IMR-90 (cell line): ENCODE results near the gene RNF224. TPM values are rescaled to one million over a fixed set of nuclear protein-coding genes. Genes with fewer than 3 reads are reported as not detected.

Source experiments
- ATAC-seq: fragments of 200-7000 bp; cut with Tn5 transposase; 2 replicates; pipeline ENCODE4 v1.9.1; 2020; ENCODE audit warnings: low read depth, mild to moderate bottlenecking, moderate library complexity
- BruUV-seq: library from RNA; stranded (reverse); fragments of 400-500 nt; replicated peaks from 2 replicates; lab custom pipeline; 2021; lab: Mats Ljungman, UMichigan
- CTCF ChIA-PET: fragments of 300-600 bp; formaldehyde crosslinking; extraction: SDS; loops from one replicate; lab custom pipeline; 2021; ENCODE audit warnings: antibody characterized with exemption; lab: Yijun Ruan, JAX
- POLR2A ChIA-PET: fragments of 300-600 bp; sonication (Branson Sonifier 250); formaldehyde crosslinking; loops from one replicate; lab custom pipeline; 2022; ENCODE audit warnings: antibody characterized with exemption; ENCODE audit not compliant: unreplicated experiment; lab: Charles Lee
- DNase-seq: peaks from one replicate; pipeline ENCODE4 v3.0.0; 2013
- H2AFZ ChIP-seq: replicated peaks from 2 replicates; pipeline ENCODE3; 2013; ENCODE audit warnings: low read length, mild to moderate bottlenecking; ENCODE audit not compliant: poor library complexity
- H2AK5ac ChIP-seq: 2 replicates; pipeline ENCODE4 v1.6.1; 2013; ENCODE audit warnings: low read depth, low read length, inconsistent platforms
- H2AK9ac ChIP-seq: replicated peaks from 2 replicates; pipeline ENCODE3; 2013; ENCODE audit warnings: mild to moderate bottlenecking, low read depth, low read length, moderate library complexity; ENCODE audit not compliant: poor library complexity
- H2BK120ac ChIP-seq: 2 replicates; pipeline ENCODE4 v1.6.1; 2013; ENCODE audit warnings: low read depth, low read length, inconsistent platforms
- H2BK15ac ChIP-seq: 3 replicates; pipeline ENCODE4 v1.6.1; 2013; ENCODE audit warnings: low read depth, low read length, inconsistent platforms
- H2BK20ac ChIP-seq: 2 replicates; pipeline ENCODE4 v1.6.1; 2013; ENCODE audit warnings: low read depth, mild to moderate bottlenecking, inconsistent platforms, low read length, moderate library complexity
- H2BK5ac ChIP-seq: 2 replicates; pipeline ENCODE4 v1.6.1; 2013; ENCODE audit warnings: mild to moderate bottlenecking, low read depth, low read length, inconsistent platforms; ENCODE audit not compliant: poor library complexity, severe bottlenecking
- H3K14ac ChIP-seq: replicated peaks from 2 replicates; pipeline ENCODE4 v1.6.1; 2013; ENCODE audit warnings: low read depth, low read length, inconsistent platforms
- H3K18ac ChIP-seq: 2 replicates; pipeline ENCODE4 v1.6.1; 2013; ENCODE audit warnings: low read depth, low read length, control low read depth
- H3K23ac ChIP-seq: 2 replicates; pipeline ENCODE4 v1.6.1; 2013; ENCODE audit warnings: low read depth, low read length, inconsistent platforms
- H3K27ac ChIP-seq: 2 replicates; pipeline ENCODE4 v1.5.1; 2013; ENCODE audit warnings: mild to moderate bottlenecking, control low read depth, low read length; ENCODE audit not compliant: insufficient read depth
- H3K27me3 ChIP-seq: 2 replicates; pipeline ENCODE4 v1.6.1; 2013; ENCODE audit warnings: low read length; ENCODE audit not compliant: control insufficient read depth, insufficient read depth
- H3K36me3 ChIP-seq: 2 replicates; pipeline ENCODE4 v1.6.1; 2013; ENCODE audit warnings: low read length, mixed read lengths; ENCODE audit not compliant: control insufficient read depth, insufficient read depth
- H3K4ac ChIP-seq: 2 replicates; pipeline ENCODE4 v1.6.1; 2013; ENCODE audit warnings: low read depth, low read length, inconsistent platforms
- H3K4me1 ChIP-seq: 2 replicates; pipeline ENCODE4 v1.6.1; 2013; ENCODE audit warnings: low read length, mixed read lengths; ENCODE audit not compliant: control insufficient read depth, insufficient read depth
- H3K4me2 ChIP-seq: 2 replicates; pipeline ENCODE4 v1.6.1; 2013; ENCODE audit warnings: low read depth, mild to moderate bottlenecking, control low read depth, low read length, moderate library complexity
- H3K4me3 ChIP-seq: 2 replicates; pipeline ENCODE4 v1.5.1; 2013; ENCODE audit warnings: low read depth, mild to moderate bottlenecking, control low read depth, low read length, moderate library complexity; ENCODE audit not compliant: insufficient read depth
- H3K56ac ChIP-seq: 2 replicates; pipeline ENCODE4 v1.6.1; 2013; ENCODE audit warnings: low read length, inconsistent platforms; ENCODE audit not compliant: insufficient read depth; ENCODE audit errors: extremely low read depth
- H3K79me1 ChIP-seq, 2 experiments: 2 replicates each; pipeline ENCODE4 v1.6.1; 2013; ENCODE audit warnings: low read length in 2 of 2, inconsistent platforms in 1 of 2, low read depth in 1 of 2
- H3K9ac ChIP-seq: 2 replicates; pipeline ENCODE4 v1.6.1; 2013; ENCODE audit warnings: low read depth, low read length, control low read depth
- H3K9me1 ChIP-seq: 2 replicates; pipeline ENCODE4 v1.6.1; 2013; ENCODE audit warnings: low read length, inconsistent platforms; ENCODE audit not compliant: insufficient read depth
- H3K9me3 ChIP-seq: 2 replicates; pipeline ENCODE4 v1.6.1; 2013; ENCODE audit warnings: low read length; ENCODE audit not compliant: control insufficient read depth, insufficient read depth
- H4K20me1 ChIP-seq: 2 replicates; pipeline ENCODE4 v1.6.1; 2013; ENCODE audit warnings: low read length, inconsistent platforms; ENCODE audit not compliant: insufficient read depth
- H4K5ac ChIP-seq: 2 replicates; pipeline ENCODE4 v1.6.1; 2013; ENCODE audit warnings: mild to moderate bottlenecking, low read depth, low read length, control low read depth
- H4K8ac ChIP-seq, 2 experiments: 2 replicates each; pipeline ENCODE4 v1.6.1; 2013; ENCODE audit warnings: low read depth in 2 of 2, low read length in 2 of 2, control low read depth in 1 of 2, inconsistent platforms in 1 of 2
- H4K91ac ChIP-seq: 2 replicates; pipeline ENCODE4 v1.6.1; 2013; ENCODE audit warnings: low read depth, low read length, inconsistent platforms; ENCODE audit not compliant: insufficient read depth
- WGBS, 2 experiments: methylation state at CpG; one replicate each; pipeline versions ENCODE4 v1.1.5 to v1.1.7; 2013; ENCODE audit warnings: missing lambda C conversion rate in 2 of 2; ENCODE audit not compliant: insufficient read length in 1 of 2; ENCODE audit errors: extremely low coverage in 2 of 2; 5-methylcytosine and 5-hydroxymethylcytosine counted together
- dilution Hi-C: fragments of 300-500 bp; cut with HindIII; formaldehyde crosslinking; loops from one replicate; pipeline ENCODE4 v1.14.3; 2018; ENCODE audit warnings: low sequenced_read_pairs; ENCODE audit not compliant: unreplicated experiment
- in situ Hi-C: fragments of 300-500 bp; cut with MboI; formaldehyde crosslinking; loops from 3 replicates; pipeline ENCODE4 v1.14.3; 2019; ENCODE audit warnings: low sequenced_read_pairs, inconsistent platforms, mixed read lengths
- intact Hi-C: fragments of 100-400 bp; cut with micrococcal nuclease; formaldehyde crosslinking; loops from 2 replicates; pipeline ENCODE4 v1.10.0; 2022
- polyA plus RNA-seq, 3 experiments: library from polyadenylated mRNA; depleted of rRNA; stranded (reverse); fragments of >200 nt; gene quantifications; 2 replicates each; pipeline ENCODE4 v1.2.3, GENCODE V29; 2012; ENCODE audit warnings: low replicate concordance in 1 of 3
- total RNA-seq: library from RNA; depleted of rRNA; stranded (reverse); fragments of >200 nt; gene quantifications from 2 replicates; pipeline ENCODE4 v1.2.3, GENCODE V29; 2012
- TF ChIP-seq, protein P1 (sequence below): fragments of 150-350 bp; IDR thresholded peaks from 2 replicates; pipeline ENCODE4 v1.6.1; 2017; ENCODE audit warnings: mild to moderate bottlenecking, antibody characterized with exemption, low read length, low read depth

Gene RNF224
- total and polyA plus RNA-seq, 2 of the 4 experiments (the other 2 are of a cell fraction): not detected

DNA sequence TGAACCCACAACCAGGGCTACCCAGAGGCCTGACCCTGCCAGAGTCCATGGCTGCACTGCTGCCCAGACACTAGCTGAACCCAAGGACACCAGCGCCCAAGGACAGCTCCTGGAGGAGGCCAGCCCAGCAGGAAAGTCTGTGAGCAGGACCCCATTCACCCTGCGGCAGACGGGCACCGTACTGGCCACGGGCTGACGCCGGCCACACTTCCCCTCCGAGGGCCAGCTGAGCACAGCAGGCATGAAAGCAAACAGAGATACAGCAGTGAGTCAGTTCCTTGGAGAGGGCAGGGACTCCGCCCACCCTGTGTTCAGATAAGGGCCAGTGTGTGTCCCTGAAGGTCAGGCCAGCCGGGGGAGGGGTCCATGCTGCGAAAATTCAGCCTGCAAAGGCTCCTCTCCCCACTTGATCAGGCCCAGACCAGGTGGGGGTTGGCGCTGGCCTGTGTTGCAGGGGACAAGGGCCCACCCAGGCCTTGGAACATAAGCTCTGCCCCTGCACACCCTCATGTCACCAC lies 8.5 kb upstream of the RNF224 start:
- no peaks in the 10 kb centered on the region for H3K27me3 ChIP-seq
- ATAC-seq (peak; percentile 20), DNase-seq (peak; percentile 34)
- H3K4me2 ChIP-seq: no peak overlapping the region
- H3K4me1 ChIP-seq: peaks cover 14% of the 10 kb centered on the region
- no peak overlapping the region; the same call in 1 of the 2 replicates for H4K5ac ChIP-seq
- no TSS peak for BruUV-seq
- H3K56ac ChIP-seq: no peak overlapping the region
- peak overlapping the region in 1 of 2 experiments; percentile 26; a peak in 1 of 4 replicates for H4K8ac ChIP-seq
- H2AK9ac ChIP-seq: peak overlapping the region; percentile 72
- H3K18ac ChIP-seq: no peak overlapping the region
- H4K91ac ChIP-seq: no peak overlapping the region
- H3K9ac ChIP-seq: no peak overlapping the region
- ChIA-PET CTCF (no interaction called here), POLR2A (interaction anchor here (0.6 kb wide), 1 partner anchor 15 kb away, joined by 5 read pairs; no protein-coding TSS in a partner anchor)
- no peak overlapping the region for H3K4me3 ChIP-seq
- H2BK20ac ChIP-seq: no peak overlapping the region
- WGBS, 2 experiments: 72% methylated on average over 8 of the region's 12 CpGs; no CpG with 5 or more reads in 1 of the 2 experiments
- 0 out of 3 replicates have a peak overlapping the region, but pooled peaks have one; percentile 22 for H2BK15ac ChIP-seq
- in situ Hi-C loops: no loop called here
- TF ChIP-seq, protein P1, sequence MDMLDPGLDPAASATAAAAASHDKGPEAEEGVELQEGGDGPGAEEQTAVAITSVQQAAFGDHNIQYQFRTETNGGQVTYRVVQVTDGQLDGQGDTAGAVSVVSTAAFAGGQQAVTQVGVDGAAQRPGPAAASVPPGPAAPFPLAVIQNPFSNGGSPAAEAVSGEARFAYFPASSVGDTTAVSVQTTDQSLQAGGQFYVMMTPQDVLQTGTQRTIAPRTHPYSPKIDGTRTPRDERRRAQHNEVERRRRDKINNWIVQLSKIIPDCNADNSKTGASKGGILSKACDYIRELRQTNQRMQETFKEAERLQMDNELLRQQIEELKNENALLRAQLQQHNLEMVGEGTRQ: no peak
- intact Hi-C loops: no loop called here
- no peak overlapping the region for H2BK120ac ChIP-seq
- no peak overlapping the region for H3K23ac ChIP-seq
- H3K79me1 ChIP-seq: peaks cover 0 to 4% of the 10 kb centered on the region in 2 experiments; a peak in 1 of 4 replicates
- dilution Hi-C loops: no loop called here
- no peaks in the 10 kb centered on the region for H3K9me3 ChIP-seq
- no peak overlapping the region; the same call in 1 of the 2 replicates for H3K4ac ChIP-seq
- H3K14ac ChIP-seq: no peak overlapping the region
- no peak overlapping the region for H2AK5ac ChIP-seq
- H3K9me1 ChIP-seq: peaks cover 3% of the 10 kb centered on the region; the same call in 1 of the 2 replicates
- H4K20me1 ChIP-seq: no peaks in the 10 kb centered on the region
- peak overlapping the region; percentile 61 for H2AFZ ChIP-seq
- peak overlapping the region; percentile 31; the same call in 1 of the 2 replicates for H3K27ac ChIP-seq
- H2BK5ac ChIP-seq: peak overlapping the region; percentile 23
- H3K36me3 ChIP-seq: peaks cover 16% of the 10 kb centered on the region
